DMS53 (cell line): Measurements from ENCODE around the gene NMT1.
"Not testable (repeated sequence)": the region's sequence is repeated elsewhere in the genome, so short reads cannot be mapped to it uniquely, and the experiment has no call there.

Source experiments
- DNase-seq: peaks from one replicate; lab custom pipeline; 2025; lab: John Stamatoyannopoulos, UW

NMT1 gene

DNA sequence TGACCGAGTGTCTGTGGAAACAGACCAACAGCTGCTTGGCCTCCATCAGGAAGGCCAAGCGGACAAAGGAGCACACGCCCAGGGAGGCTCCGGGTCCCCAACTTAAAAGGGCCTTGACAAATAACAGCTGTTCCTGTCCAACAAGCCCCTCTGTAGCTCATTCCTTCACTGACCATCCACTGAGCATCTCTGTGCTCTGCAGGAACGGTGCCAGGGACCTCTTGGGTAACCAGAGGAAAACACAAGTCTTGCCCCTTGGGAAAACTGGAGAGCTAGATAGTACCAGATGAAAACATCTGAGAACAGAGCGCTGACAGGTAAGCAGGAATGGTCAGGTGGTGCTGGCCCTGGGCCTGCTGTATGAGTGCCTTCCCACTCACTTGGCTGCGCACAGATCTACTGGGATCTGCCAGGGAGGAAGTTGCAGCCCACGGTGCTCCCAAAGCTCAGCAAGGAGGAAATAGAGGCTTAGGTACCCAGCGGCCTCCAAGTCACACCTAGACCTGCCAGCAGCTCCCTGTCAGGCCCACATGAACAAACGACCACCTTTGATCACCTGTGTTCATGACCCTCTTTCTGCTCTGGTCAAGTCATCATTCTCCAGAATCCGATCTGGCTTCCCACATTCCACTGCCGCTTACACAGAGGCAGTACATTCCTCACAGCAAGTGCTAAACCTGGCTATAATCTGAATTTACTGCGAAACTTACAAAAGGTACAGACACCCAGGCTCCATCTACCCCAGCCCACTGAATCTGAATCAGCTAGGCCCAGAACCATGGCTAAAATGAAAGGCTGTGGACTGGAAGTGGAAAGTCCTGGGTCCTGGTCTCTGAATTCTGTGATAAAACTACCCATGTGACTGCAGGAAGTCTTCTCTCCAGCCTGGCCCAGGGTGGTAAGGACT is 22.1 kb upstream of the NMT1 start:
- DNase-seq, result no peak

- DNase-seq, result no peak
These were observed 20.7 kb upstream of the NMT1 start for GRCh38 chr17:45040459-45040858.

- no peak for DNase-seq
These were observed 18.6 kb upstream of the NMT1 start for GRCh38 chr17:45042346-45043120.

DNA sequence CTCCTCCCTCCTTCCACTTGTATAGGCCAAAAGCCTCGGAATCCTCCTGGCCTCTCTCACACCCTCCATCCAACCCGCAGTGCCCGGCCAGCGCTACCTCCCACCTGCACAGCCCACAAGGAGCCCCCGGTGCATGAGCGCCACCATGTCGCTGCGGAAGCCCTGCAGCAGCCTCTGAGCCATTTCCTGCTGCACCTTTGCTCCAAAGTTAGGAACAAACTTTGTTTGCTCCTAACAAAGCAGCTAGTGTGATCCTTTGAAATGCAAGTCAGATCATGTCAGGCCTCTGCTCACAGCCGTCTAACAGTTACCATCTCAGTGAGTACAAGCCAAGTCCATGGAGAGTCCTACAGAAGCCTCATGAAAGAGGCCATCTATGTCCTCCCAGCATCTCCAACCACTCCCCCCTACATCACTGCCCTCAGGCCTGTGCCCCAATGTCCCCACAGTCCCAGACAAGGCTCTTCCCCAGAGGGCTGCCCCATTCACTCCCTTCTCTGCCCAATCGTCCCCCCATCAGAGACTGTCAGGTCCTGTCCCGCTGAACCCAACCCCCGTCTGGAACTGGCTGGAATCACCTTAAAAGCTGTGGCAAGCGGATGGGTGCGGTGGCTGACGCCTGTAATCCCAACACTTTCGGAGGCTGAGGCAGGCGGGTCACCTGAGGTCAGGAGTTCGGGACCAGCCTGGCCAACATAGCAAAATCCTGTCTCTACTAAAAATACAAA is 17.1 kb upstream of the NMT1 start:
- no peak for DNase-seq

- DNase-seq, result peak; percentile 54
These were observed 14.5 kb upstream of the NMT1 start for GRCh38 chr17:45046537-45047125.

GRCh38 chr17:45048795-45049563 is 12.1 kb upstream of the NMT1 start:
- DNase-seq, result peak; percentile 52

- peak; percentile 69 for DNase-seq
These were observed 10.5 kb upstream of the NMT1 start for GRCh38 chr17:45050481-45051059.

DNA sequence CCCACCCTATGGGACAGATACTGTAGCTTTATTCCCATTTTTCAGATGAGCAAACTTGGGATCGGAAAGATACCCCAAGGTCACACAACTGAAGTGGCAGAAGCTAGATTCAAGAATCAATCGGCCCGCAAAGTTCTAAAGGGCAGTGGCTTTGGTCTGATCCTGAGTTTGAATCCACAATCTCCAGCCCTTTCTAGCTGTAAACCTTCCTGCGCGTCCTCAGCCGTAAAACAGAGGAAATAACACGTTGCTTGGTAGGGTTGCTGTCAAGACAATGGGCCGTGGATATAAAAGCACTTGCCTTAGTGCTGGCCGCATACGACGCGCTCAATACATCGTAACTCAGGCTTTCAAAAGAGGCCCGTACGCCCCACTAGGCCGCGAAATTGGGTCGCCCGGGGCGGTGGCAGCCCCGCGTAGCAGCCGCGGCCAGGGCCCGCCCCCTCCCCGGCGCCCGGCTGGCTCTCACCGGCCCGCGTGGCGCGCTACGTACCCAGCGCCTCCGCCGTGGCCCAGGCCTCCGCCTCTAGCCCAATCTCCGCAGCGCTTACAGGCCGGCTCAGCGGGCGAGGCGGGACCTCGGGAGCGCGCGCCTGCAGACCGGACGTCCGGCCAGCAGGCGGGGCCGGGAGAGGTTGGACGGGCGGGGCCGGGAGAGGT is 9.9 kb upstream of the NMT1 start, which contains the start of gene DCAKD:
DCAKD (minus strand) TSS at position 573 of the 660 bp plus-strand sequence. CDS start 16,747 bp downstream, outside the sequence.
- DNase-seq, result peak; percentile 99

DNA sequence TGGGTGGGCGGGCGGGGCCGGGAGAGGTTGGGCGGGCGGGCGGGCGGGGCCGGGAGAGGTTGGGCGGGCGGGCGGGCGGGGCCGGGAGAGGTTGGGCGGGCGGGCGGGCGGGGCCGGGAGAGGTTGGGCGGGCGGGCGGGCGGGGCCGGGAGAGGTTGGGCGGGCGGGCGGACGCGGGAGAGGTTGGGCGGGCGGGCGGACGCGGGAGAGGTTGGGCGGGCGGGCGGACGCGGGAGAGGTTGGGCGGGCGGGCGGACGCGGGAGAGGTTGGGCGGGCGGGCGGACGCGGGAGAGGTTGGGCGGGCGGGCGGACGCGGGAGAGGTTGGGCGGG is 9.4 kb upstream of the NMT1 start:
- not testable (repeated sequence) for DNase-seq

- peak; percentile 90 for DNase-seq
These were observed 8.9 kb upstream of the NMT1 start for GRCh38 chr17:45052052-45052772.

DNA sequence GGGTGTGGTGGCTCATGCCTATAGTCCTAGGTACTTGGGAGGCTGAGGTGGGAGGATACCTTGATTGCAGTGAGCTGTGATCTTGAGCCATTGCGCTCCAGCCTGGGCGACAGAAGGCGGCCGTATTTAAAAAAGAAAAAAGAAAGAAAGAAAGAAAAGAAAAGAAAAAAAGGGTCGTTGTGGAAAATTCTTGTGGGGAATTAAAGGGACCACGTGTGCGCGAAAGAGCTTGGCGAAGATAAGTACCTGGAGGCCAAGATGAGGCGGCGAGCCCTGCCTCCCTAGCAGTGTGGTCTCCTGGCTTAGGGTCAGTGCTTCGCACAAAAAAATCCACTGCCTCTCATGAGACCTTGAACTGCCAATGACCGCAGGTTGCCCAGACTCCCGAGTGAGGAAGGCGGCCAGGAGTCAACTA is 728 bp upstream of the NMT1 start:
- no peak for DNase-seq

DNA sequence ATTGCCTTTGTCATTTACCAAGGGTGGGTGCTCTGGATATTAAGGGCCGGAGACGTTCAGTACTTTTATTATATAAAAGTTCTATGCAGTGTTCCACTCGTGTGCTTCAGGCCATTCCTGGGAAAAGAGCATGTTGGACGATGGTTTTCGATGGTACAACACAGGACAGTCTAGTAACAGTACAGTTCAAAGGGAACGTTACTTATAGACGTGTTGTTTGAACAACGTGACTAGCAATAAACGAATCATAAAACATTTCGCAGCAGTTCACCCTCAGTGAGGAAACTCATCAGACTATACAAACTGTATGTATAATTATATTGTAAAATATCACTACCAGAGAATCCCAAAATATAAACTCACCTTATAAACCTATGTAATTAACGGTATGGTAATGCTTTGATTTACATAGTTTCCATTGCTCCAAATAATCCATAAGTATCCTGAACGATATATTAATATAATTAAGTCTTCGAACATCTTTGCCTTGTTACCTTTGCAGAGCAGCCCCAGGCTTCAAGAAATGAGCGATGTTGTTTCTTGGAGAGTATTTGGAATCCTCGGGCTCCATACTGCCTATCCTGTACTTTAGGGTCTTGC is 589 bp downstream of the NMT1 start:
- no peak for DNase-seq

DNA sequence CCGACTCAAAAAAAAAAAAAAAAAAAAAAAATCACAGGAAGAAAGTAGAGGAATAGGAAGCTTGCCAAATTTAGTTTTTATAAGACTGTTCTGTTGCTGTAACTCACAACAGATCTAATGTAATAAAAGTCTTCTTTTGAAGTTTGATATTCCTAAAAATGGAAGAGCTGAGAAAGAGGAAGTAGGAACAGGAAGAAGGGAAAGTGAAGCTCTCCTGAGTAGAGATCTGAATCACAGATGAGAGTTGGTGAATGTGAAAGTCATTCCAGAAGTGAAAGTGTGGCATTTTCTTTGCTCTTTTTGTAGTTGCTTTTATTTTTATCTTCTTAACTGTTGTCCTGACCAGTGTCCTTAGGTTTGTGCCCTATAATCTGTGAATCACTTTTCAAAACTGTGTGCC is 2.1 kb downstream of the NMT1 start:
- no peak for DNase-seq

- DNase-seq, result no peak
These were observed 6.5 kb downstream of the NMT1 start for GRCh38 chr17:45067637-45068036.

- no peak for DNase-seq
These were observed 8.9 kb downstream of the NMT1 start for GRCh38 chr17:45070001-45070400.

GRCh38 chr17:45070809-45071208 is 9.7 kb downstream of the NMT1 start:
- DNase-seq, result no peak

GRCh38 chr17:45073414-45074070 is 12.4 kb downstream of the NMT1 start:
- DNase-seq, result no peak

GRCh38 chr17:45077643-45078042 is 16.5 kb downstream of the NMT1 start:
- no peak for DNase-seq
